ENCODE measurements around the gene E4F1. TPM values are rescaled to one million over a fixed set of nuclear protein-coding genes. Genes with fewer than 3 reads are reported as not detected.

The E4F1 gene
- total RNA-seq, 2 experiments from 2014 or later, result 33.8 to 34.3 TPM

GRCh38 chr16:2180962-2181923, 42.1 kb upstream of the E4F1 start:
- CTCF ChIA-PET, result no interaction called here
- POLR2A ChIA-PET, result interaction anchor here (0.8 kb wide), 1 partner anchor 25 kb away, joined by 3 read pairs; no protein-coding TSS in a partner anchor
- DNase-seq, result no peak

GRCh38 chr16:2181952-2182351, 41.4 kb upstream of the E4F1 start:
- POLR2A ChIA-PET, result no interaction called here
- no peak overlapping the region for H3K27ac Mint-ChIP-seq
- no peaks in the 10 kb centered on the region for H3K4me1 Mint-ChIP-seq (ENCODE audit: low read depth)
- no peaks in the 10 kb centered on the region for H3K27me3 Mint-ChIP-seq (ENCODE audit: low read depth)
- H3K4me3 Mint-ChIP-seq, result no peak overlapping the region
- H3K36me3 Mint-ChIP-seq (ENCODE audit: low read depth), result peaks cover 4% of the 10 kb centered on the region
- DNase-seq (no peak), ATAC-seq (no peak)
- no peaks in the 10 kb centered on the region for H3K9me3 Mint-ChIP-seq (ENCODE audit: insufficient read depth)
- CTCF ChIA-PET, result no interaction called here

More at GRCh38 chr16:2180962-2181923, 42.1 kb upstream of the E4F1 start:
- Mint-ChIP-seq H3K36me3 (ENCODE audit: low read depth) (peaks cover 6% of the 10 kb centered on the region), H3K4me1 (ENCODE audit: low read depth) (no peaks in the 10 kb centered on the region), H3K27me3 (ENCODE audit: low read depth) (no peaks in the 10 kb centered on the region), H3K4me3 (no peak overlapping the region), H3K9me3 (ENCODE audit: insufficient read depth) (no peaks in the 10 kb centered on the region), H3K27ac (no peak overlapping the region)
- ATAC-seq, result no peak

GRCh38 chr16:2183671-2184070, 39.7 kb upstream of the E4F1 start:
- no peaks in the 10 kb centered on the region for H3K36me3 Mint-ChIP-seq (ENCODE audit: low read depth)
- CTCF ChIA-PET, result no interaction called here
- no peak overlapping the region for H3K27ac Mint-ChIP-seq
- POLR2A ChIA-PET, result no interaction called here
- no peaks in the 10 kb centered on the region for H3K9me3 Mint-ChIP-seq (ENCODE audit: insufficient read depth)
- ATAC-seq, result no peak
- no peak for DNase-seq
- H3K4me1 Mint-ChIP-seq (ENCODE audit: low read depth), result no peaks in the 10 kb centered on the region
- no peak overlapping the region for H3K4me3 Mint-ChIP-seq
- no peaks in the 10 kb centered on the region for H3K27me3 Mint-ChIP-seq (ENCODE audit: low read depth)

- no peak for ATAC-seq
- Mint-ChIP-seq H3K27ac (no peak overlapping the region), H3K9me3 (ENCODE audit: insufficient read depth) (no peaks in the 10 kb centered on the region), H3K36me3 (ENCODE audit: low read depth) (no peaks in the 10 kb centered on the region), H3K4me3 (no peak overlapping the region), H3K27me3 (ENCODE audit: low read depth) (no peaks in the 10 kb centered on the region), H3K4me1 (ENCODE audit: low read depth) (no peaks in the 10 kb centered on the region)
- ChIA-PET POLR2A (interaction anchor here (0.5 kb wide), 1 partner anchor 573 kb away, joined by 3 read pairs; no protein-coding TSS in a partner anchor), CTCF (no interaction called here)
- DNase-seq, result no peak
Measured at GRCh38 chr16:2184346-2184745, 39.0 kb upstream of the E4F1 start.

GRCh38 chr16:2184962-2185361, 38.4 kb upstream of the E4F1 start:
- ChIA-PET POLR2A (no interaction called here), CTCF (no interaction called here)
- no peaks in the 10 kb centered on the region for H3K36me3 Mint-ChIP-seq (ENCODE audit: low read depth)
- no peaks in the 10 kb centered on the region for H3K9me3 Mint-ChIP-seq (ENCODE audit: insufficient read depth)
- no peak overlapping the region for H3K4me3 Mint-ChIP-seq
- no peak for DNase-seq
- no peaks in the 10 kb centered on the region for H3K4me1 Mint-ChIP-seq (ENCODE audit: low read depth)
- H3K27me3 Mint-ChIP-seq (ENCODE audit: low read depth), result no peaks in the 10 kb centered on the region
- H3K27ac Mint-ChIP-seq, result no peak overlapping the region
- ATAC-seq, result no peak

GRCh38 chr16:2186064-2186463, 37.3 kb upstream of the E4F1 start:
- H3K4me1 Mint-ChIP-seq (ENCODE audit: low read depth), result no peaks in the 10 kb centered on the region
- no peaks in the 10 kb centered on the region for H3K9me3 Mint-ChIP-seq (ENCODE audit: insufficient read depth)
- no peak for DNase-seq
- peak overlapping the region; percentile 64 for H3K27ac Mint-ChIP-seq
- ATAC-seq, result no peak
- ChIA-PET CTCF (no interaction called here), POLR2A (no interaction called here)
- H3K4me3 Mint-ChIP-seq, result no peak overlapping the region
- no peaks in the 10 kb centered on the region for H3K27me3 Mint-ChIP-seq (ENCODE audit: low read depth)
- H3K36me3 Mint-ChIP-seq (ENCODE audit: low read depth), result no peaks in the 10 kb centered on the region

GRCh38 chr16:2186505-2186904, 36.9 kb upstream of the E4F1 start:
- no peaks in the 10 kb centered on the region for H3K36me3 Mint-ChIP-seq (ENCODE audit: low read depth)
- H3K9me3 Mint-ChIP-seq (ENCODE audit: insufficient read depth), result no peaks in the 10 kb centered on the region
- no peak overlapping the region for H3K4me3 Mint-ChIP-seq
- no peaks in the 10 kb centered on the region for H3K27me3 Mint-ChIP-seq (ENCODE audit: low read depth)
- POLR2A ChIA-PET, result no interaction called here
- no peaks in the 10 kb centered on the region for H3K4me1 Mint-ChIP-seq (ENCODE audit: low read depth)
- no peak for ATAC-seq
- CTCF ChIA-PET, result no interaction called here
- H3K27ac Mint-ChIP-seq, result peak overlapping the region; percentile 64
- DNase-seq, result no peak

- H3K4me3 Mint-ChIP-seq, result no peak overlapping the region
- H3K27me3 Mint-ChIP-seq (ENCODE audit: low read depth), result no peaks in the 10 kb centered on the region
- H3K4me1 Mint-ChIP-seq (ENCODE audit: low read depth), result no peaks in the 10 kb centered on the region
- H3K9me3 Mint-ChIP-seq (ENCODE audit: insufficient read depth), result no peaks in the 10 kb centered on the region
- CTCF ChIA-PET, result no interaction called here
- DNase-seq (no peak), ATAC-seq (no peak)
- POLR2A ChIA-PET, result no interaction called here
- H3K36me3 Mint-ChIP-seq (ENCODE audit: low read depth), result no peaks in the 10 kb centered on the region
- H3K27ac Mint-ChIP-seq, result no peak overlapping the region
Measured at GRCh38 chr16:2187212-2187611, 36.2 kb upstream of the E4F1 start.

- CTCF ChIA-PET, result interaction anchor here (0.7 kb wide), 1 partner anchor 225 kb away, joined by 3 read pairs; no protein-coding TSS in a partner anchor
Measured at GRCh38 chr16:2188395-2188794, 35.0 kb upstream of the E4F1 start.

GRCh38 chr16:2189252-2189893, 34.0 kb upstream of the E4F1 start:
- POLR2A ChIA-PET, result interaction anchor here (0.8 to 1.2 kb wide), 2 partner anchors 16 to 34 kb away, joined by 3 read pairs; partner anchors contain the start of gene TRAF7
- Mint-ChIP-seq H3K36me3 (ENCODE audit: low read depth) (no peaks in the 10 kb centered on the region), H3K9me3 (ENCODE audit: insufficient read depth) (no peaks in the 10 kb centered on the region)

More at GRCh38 chr16:2188395-2188794, 35.0 kb upstream of the E4F1 start:
- no peak overlapping the region for H3K27ac Mint-ChIP-seq
- H3K4me3 Mint-ChIP-seq, result no peak overlapping the region
- H3K9me3 Mint-ChIP-seq (ENCODE audit: insufficient read depth), result no peaks in the 10 kb centered on the region
- DNase-seq (no peak), ATAC-seq (no peak)
- no peaks in the 10 kb centered on the region for H3K36me3 Mint-ChIP-seq (ENCODE audit: low read depth)
- no peaks in the 10 kb centered on the region for H3K4me1 Mint-ChIP-seq (ENCODE audit: low read depth)
- POLR2A ChIA-PET, result interaction anchor here (0.8 to 1.2 kb wide), 2 partner anchors 17 to 33 kb away, joined by 3 read pairs; partner anchors contain the start of gene TRAF7
- no peaks in the 10 kb centered on the region for H3K27me3 Mint-ChIP-seq (ENCODE audit: low read depth)

GRCh38 chr16:2190002-2190658, 33.3 kb upstream of the E4F1 start:
- no peak overlapping the region for H3K4me3 Mint-ChIP-seq
- H3K9me3 Mint-ChIP-seq (ENCODE audit: insufficient read depth), result no peaks in the 10 kb centered on the region
- DNase-seq, result no peak
- CTCF ChIA-PET, result no interaction called here
- no peaks in the 10 kb centered on the region for H3K36me3 Mint-ChIP-seq (ENCODE audit: low read depth)
- H3K27me3 Mint-ChIP-seq (ENCODE audit: low read depth), result peaks cover 11% of the 10 kb centered on the region
- H3K27ac Mint-ChIP-seq, result no peak overlapping the region
- no peak for ATAC-seq
- H3K4me1 Mint-ChIP-seq (ENCODE audit: low read depth), result peaks cover 3% of the 10 kb centered on the region
- POLR2A ChIA-PET, result no interaction called here

More at GRCh38 chr16:2189252-2189893, 34.0 kb upstream of the E4F1 start:
- H3K27ac Mint-ChIP-seq, result no peak overlapping the region
- H3K4me3 Mint-ChIP-seq, result no peak overlapping the region
- DNase-seq (no peak), ATAC-seq (no peak)
- H3K27me3 Mint-ChIP-seq (ENCODE audit: low read depth), result peaks cover 4% of the 10 kb centered on the region
- no peaks in the 10 kb centered on the region for H3K4me1 Mint-ChIP-seq (ENCODE audit: low read depth)
- CTCF ChIA-PET, result no interaction called here
